ENCODE data around the gene CCDC178.

Gene CCDC178

DNA sequence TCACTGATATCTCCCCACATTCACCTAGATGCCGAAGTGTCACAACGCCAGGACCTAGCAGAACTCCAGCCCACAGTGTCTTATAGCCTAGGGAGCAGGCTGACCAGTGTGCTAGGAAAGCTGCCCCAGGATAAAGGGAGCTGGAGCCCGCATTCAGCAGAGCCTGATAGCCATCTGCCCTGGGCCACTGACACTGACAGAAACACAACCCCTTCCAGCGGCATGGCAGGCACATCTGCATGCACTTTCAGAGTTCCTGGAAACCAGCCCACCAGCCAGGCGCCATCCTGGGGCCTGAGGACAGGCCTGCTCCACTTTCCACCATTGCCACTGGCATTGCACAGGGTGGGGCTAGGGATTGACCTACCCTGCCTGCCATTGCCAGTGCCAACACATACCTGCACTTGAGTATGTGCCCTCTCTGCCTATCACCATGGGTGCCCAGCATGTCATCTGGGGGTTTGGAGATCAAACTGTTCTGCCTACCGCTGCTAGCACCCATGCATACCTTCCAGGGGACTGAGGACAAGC lies 377.6 kb downstream of the CCDC178 start:
- H3K27ac ChIP-seq: no peak overlapping the region
- TF ChIP-seq, protein P1, sequence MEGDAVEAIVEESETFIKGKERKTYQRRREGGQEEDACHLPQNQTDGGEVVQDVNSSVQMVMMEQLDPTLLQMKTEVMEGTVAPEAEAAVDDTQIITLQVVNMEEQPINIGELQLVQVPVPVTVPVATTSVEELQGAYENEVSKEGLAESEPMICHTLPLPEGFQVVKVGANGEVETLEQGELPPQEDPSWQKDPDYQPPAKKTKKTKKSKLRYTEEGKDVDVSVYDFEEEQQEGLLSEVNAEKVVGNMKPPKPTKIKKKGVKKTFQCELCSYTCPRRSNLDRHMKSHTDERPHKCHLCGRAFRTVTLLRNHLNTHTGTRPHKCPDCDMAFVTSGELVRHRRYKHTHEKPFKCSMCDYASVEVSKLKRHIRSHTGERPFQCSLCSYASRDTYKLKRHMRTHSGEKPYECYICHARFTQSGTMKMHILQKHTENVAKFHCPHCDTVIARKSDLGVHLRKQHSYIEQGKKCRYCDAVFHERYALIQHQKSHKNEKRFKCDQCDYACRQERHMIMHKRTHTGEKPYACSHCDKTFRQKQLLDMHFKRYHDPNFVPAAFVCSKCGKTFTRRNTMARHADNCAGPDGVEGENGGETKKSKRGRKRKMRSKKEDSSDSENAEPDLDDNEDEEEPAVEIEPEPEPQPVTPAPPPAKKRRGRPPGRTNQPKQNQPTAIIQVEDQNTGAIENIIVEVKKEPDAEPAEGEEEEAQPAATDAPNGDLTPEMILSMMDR (conservative IDR thresholded peaks at IDR 0.05): no peak

DNA sequence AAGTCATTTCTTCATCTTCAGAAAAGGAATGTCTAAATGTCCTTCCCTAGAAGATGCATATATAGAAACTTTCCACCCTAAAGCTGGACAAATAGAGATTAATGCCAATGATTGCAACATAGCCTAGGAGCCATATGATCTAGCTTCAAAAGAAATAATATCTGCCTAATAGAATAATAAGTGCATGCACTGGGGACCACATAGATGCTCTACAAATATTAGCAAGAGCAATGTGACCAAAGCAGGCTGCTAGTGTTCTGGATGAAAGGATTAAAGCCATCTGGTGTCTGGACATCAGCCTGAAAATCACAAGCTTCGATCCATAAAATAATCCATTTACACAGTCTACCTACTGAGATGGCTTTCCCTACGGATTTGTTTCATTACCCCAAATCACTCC lies 387.6 kb downstream of the CCDC178 start:
- H3K27ac ChIP-seq: no peak overlapping the region
- TF ChIP-seq, protein P1 (conservative IDR thresholded peaks at IDR 0.05): no peak

DNA sequence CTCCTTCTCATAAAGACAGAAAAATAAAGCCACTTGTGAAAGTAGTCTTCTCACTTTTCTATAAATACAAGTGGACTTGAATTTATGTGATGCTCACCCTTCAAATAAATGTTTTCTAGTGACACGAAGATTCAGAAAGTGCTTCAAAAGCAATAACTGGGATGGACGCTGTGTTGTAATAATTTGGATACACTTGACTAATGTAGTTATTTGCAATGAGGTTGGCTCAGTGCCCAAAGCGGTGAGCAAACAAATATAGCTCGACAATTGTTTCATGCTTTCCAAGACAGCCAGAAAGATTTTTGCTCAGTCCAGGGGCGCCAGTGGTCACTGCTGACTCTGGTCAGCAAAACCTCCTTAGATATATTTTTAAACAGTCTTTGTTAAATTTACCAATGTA lies 389.1 kb downstream of the CCDC178 start:
- H3K27ac ChIP-seq: no peak overlapping the region
- TF ChIP-seq, protein P1 (conservative IDR thresholded peaks at IDR 0.05): no peak

DNA sequence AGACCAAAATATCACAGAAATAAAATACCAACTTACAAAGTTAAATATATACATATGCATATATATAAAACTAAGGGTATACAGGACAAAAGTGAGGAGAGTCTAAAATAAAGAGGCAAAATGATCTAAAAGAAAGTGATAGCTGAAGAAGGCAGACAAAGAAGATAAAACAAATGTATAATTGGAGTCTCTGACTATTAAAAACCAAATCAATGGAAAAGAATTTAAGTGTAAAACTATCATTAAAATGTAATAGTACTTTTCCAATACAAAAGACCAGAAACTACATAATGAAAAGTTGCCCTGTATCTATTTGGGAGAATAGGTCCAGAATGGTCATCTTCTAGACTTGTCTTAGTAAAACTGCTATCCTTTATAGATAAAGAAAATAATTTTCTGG lies 400.3 kb downstream of the CCDC178 start:
- no peak overlapping the region for H3K27ac ChIP-seq
- TF ChIP-seq, protein P1 (conservative IDR thresholded peaks at IDR 0.05): no peak

- TF ChIP-seq, protein P1 (conservative IDR thresholded peaks at IDR 0.05): no peak
These were observed 405.6 kb downstream of the CCDC178 start for GRCh38 chr18:33034945-33035344.

GRCh38 chr18:33034212-33034611 lies 406.3 kb downstream of the CCDC178 start:
- TF ChIP-seq, protein P1 (conservative IDR thresholded peaks at IDR 0.05): no peak
- no peak overlapping the region for H3K27ac ChIP-seq

More at GRCh38 chr18:33034945-33035344, 405.6 kb downstream of the CCDC178 start:
- no peak overlapping the region for H3K27ac ChIP-seq

GRCh38 chr18:33022370-33022769 lies 418.2 kb downstream of the CCDC178 start:
- H3K27ac ChIP-seq: no peak overlapping the region
- TF ChIP-seq, protein P1 (conservative IDR thresholded peaks at IDR 0.05): peak; percentile 31; the same call in 1 of the 2 replicates

All from VCaP (cell line).